Caco-2 (cell line): ENCODE data around the gene BDH1. TPM values are rescaled to one million over a fixed set of nuclear protein-coding genes. Genes with fewer than 3 reads are reported as not detected.

Experiments
- BruUV-seq: library from RNA; stranded (reverse); fragments of 400-500 nt; replicated peaks from 2 replicates; lab custom pipeline; 2021; lab: Mats Ljungman, UMichigan
- CTCF ChIA-PET: fragments of 300-600 bp; sonication (Branson Sonifier 250); formaldehyde crosslinking; loops from one replicate; lab custom pipeline; 2022; ENCODE audit warnings: antibody characterized with exemption; lab: Charles Lee
- POLR2A ChIA-PET: fragments of 300-600 bp; sonication (Branson Sonifier 250); formaldehyde crosslinking; loops from one replicate; lab custom pipeline; 2022; ENCODE audit warnings: antibody characterized with exemption; lab: Charles Lee
- DNase-seq, 2 experiments: peaks; one replicate each; pipeline versions ENCODE4 v3.0.0 to v3.0.0-alpha.2; 2020 to 2022
- H3K27me3 ChIP-seq: replicated peaks from 2 replicates; pipeline ENCODE4 v1.6.0; 2011; ENCODE audit warnings: low read length; ENCODE audit not compliant: control insufficient read depth, insufficient read depth
- H3K36me3 ChIP-seq: 2 replicates; pipeline ENCODE4 v1.5.1; 2011; ENCODE audit warnings: low read length; ENCODE audit not compliant: control insufficient read depth, insufficient read depth
- H3K4me1 ChIP-seq: fragments of 250-450 bp; sonication (Bioruptor Pico); 2 replicates; pipeline ENCODE4 v1.5.1; 2020; ENCODE audit warnings: mild to moderate bottlenecking
- H3K4me3 ChIP-seq: 2 replicates; pipeline ENCODE4 v1.5.1; 2011; ENCODE audit warnings: low read depth, mild to moderate bottlenecking, control low read depth, low read length
- H3K9me3 ChIP-seq: fragments of 250-450 bp; sonication (Bioruptor Pico); 2 replicates; pipeline ENCODE4 v1.5.1; 2020; ENCODE audit warnings: mild to moderate bottlenecking, moderate library complexity
- H3K27ac Mint-ChIP-seq: one replicate; pipeline ENCODE4 v1.8.0; 2022; ENCODE audit warnings: mixed read lengths; ENCODE audit not compliant: unreplicated experiment
- H3K27me3 Mint-ChIP-seq: one replicate; pipeline ENCODE4 v1.8.0; 2022; ENCODE audit warnings: mixed read lengths; ENCODE audit not compliant: insufficient read depth, unreplicated experiment
- H3K36me3 Mint-ChIP-seq: one replicate; pipeline ENCODE4 v1.8.0; 2022; ENCODE audit warnings: mild to moderate bottlenecking, mixed read lengths; ENCODE audit not compliant: insufficient read depth, unreplicated experiment
- H3K4me1 Mint-ChIP-seq: one replicate; pipeline ENCODE4 v1.8.0; 2022; ENCODE audit warnings: low read depth, mixed read lengths; ENCODE audit not compliant: unreplicated experiment
- H3K4me3 Mint-ChIP-seq: one replicate; pipeline ENCODE4 v1.8.0; 2022; ENCODE audit warnings: mild to moderate bottlenecking, moderate library complexity, mixed read lengths; ENCODE audit not compliant: unreplicated experiment
- H3K9me3 Mint-ChIP-seq: one replicate; pipeline ENCODE4 v1.8.0; 2022; ENCODE audit warnings: mixed read lengths; ENCODE audit not compliant: unreplicated experiment
- CTCF ChIP-seq, 2 experiments: fragments of 200-600 bp in 1 of 2; IDR thresholded peaks; 1 replicate in 1 of 2; 2 replicates in 1 of 2; pipeline versions ENCODE4 v1.5.1 to v1.8.0; 2011 to 2022; ENCODE audit warnings: antibody characterized with exemption in 1 of 2, control low read depth in 1 of 2, inconsistent platforms in 1 of 2, low read depth in 1 of 2, low read length in 1 of 2, mild to moderate bottlenecking in 1 of 2, moderate library complexity in 1 of 2; ENCODE audit not compliant: insufficient read depth in 1 of 2, severe bottlenecking in 1 of 2, unreplicated experiment in 1 of 2
- intact Hi-C: fragments of 100-400 bp; cut with micrococcal nuclease; formaldehyde crosslinking; loops from one replicate; pipeline ENCODE4 v1.10.0; 2022; ENCODE audit not compliant: unreplicated experiment
- total RNA-seq: library from RNA; stranded (reverse); gene quantifications from 2 replicates; pipeline ENCODE4 v1.2.3, GENCODE V29; 2022

BDH1 gene
- total RNA-seq, 1 experiment from 2014 or later: 41.8 TPM

- no peak overlapping the region for H3K27ac Mint-ChIP-seq
Measured at GRCh38 chr3:197463279-197463678, 92.5 kb downstream of the BDH1 start.

GRCh38 chr3:197462808-197463207 is 93.0 kb downstream of the BDH1 start:
- intact Hi-C loops: no loop called here
- H3K27ac Mint-ChIP-seq: no peak overlapping the region
- H3K4me1 Mint-ChIP-seq: peaks cover 20% of the 10 kb centered on the region
- H3K4me3 Mint-ChIP-seq: no peak overlapping the region
- no peak for TF ChIP-seq CTCF (IDR thresholded peaks at IDR 0.05; ENCODE audit: insufficient read depth in 1 of 2, low read depth in 1 of 2, low read length in 1 of 2, severe bottlenecking in 1 of 2, unreplicated experiment in 1 of 2)
- Histone ChIP-seq H3K4me3 (no peak overlapping the region), H3K9me3 (no peaks in the 10 kb centered on the region), H3K36me3 (no peaks in the 10 kb centered on the region), H3K4me1 (peaks cover 34% of the 10 kb centered on the region), H3K27me3 (no peaks in the 10 kb centered on the region)
- POLR2A ChIA-PET: no interaction called here
- H3K9me3 Mint-ChIP-seq: no peaks in the 10 kb centered on the region
- no peaks in the 10 kb centered on the region for H3K36me3 Mint-ChIP-seq
- CTCF ChIA-PET: no interaction called here
- no peak for DNase-seq
- no peaks in the 10 kb centered on the region for H3K27me3 Mint-ChIP-seq
- BruUV-seq: no TSS peak

More at GRCh38 chr3:197463279-197463678, 92.5 kb downstream of the BDH1 start:
- BruUV-seq: no TSS peak
- Mint-ChIP-seq H3K27me3 (no peaks in the 10 kb centered on the region), H3K36me3 (no peaks in the 10 kb centered on the region), H3K9me3 (no peaks in the 10 kb centered on the region), H3K4me1 (peaks cover 24% of the 10 kb centered on the region), H3K4me3 (no peak overlapping the region)
- peaks cover 35% of the 10 kb centered on the region for H3K4me1 ChIP-seq
- CTCF ChIA-PET: no interaction called here
- H3K4me3 ChIP-seq: no peak overlapping the region
- no peaks in the 10 kb centered on the region for H3K36me3 ChIP-seq
- POLR2A ChIA-PET: no interaction called here
- H3K9me3 ChIP-seq: no peaks in the 10 kb centered on the region
- no peaks in the 10 kb centered on the region for H3K27me3 ChIP-seq
- DNase-seq: no peak
- TF ChIP-seq CTCF (IDR thresholded peaks at IDR 0.05; ENCODE audit: insufficient read depth in 1 of 2, low read depth in 1 of 2, low read length in 1 of 2, severe bottlenecking in 1 of 2, unreplicated experiment in 1 of 2): no peak
- intact Hi-C loops: no loop called here

DNA sequence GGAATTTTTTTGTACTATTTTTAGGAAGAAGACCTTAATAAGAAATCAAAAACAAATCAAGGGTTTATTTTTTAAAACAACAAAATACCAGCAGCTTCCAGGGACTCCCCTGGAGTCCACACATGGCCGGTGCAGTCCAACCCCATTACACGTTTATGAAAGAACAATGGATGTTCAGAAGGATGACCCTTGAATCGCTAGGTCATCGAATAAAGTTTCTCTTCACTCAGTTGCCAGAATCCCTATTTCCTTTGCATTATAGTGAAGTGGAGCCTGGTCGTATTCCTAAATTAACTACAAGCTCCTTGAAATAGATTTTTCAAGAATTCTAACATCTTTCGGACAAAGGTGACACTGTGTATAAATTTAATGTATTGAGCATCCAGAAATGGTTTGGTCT is 95.1 kb downstream of the BDH1 start:
- TF ChIP-seq CTCF (IDR thresholded peaks at IDR 0.05; ENCODE audit: insufficient read depth in 1 of 2, low read depth in 1 of 2, low read length in 1 of 2, severe bottlenecking in 1 of 2, unreplicated experiment in 1 of 2): no peak
- Histone ChIP-seq H3K9me3 (no peaks in the 10 kb centered on the region), H3K4me1 (peaks cover 27% of the 10 kb centered on the region), H3K27me3 (no peaks in the 10 kb centered on the region), H3K36me3 (no peaks in the 10 kb centered on the region; the same call in 1 of the 2 replicates), H3K4me3 (no peak overlapping the region)
- Mint-ChIP-seq H3K4me1 (peaks cover 19% of the 10 kb centered on the region), H3K36me3 (peaks cover 10% of the 10 kb centered on the region), H3K9me3 (no peaks in the 10 kb centered on the region), H3K4me3 (no peak overlapping the region), H3K27me3 (no peaks in the 10 kb centered on the region), H3K27ac (no peak overlapping the region)
- intact Hi-C loops: no loop called here
- DNase-seq: no peak
- CTCF ChIA-PET: no interaction called here
- POLR2A ChIA-PET: no interaction called here
- no TSS peak for BruUV-seq
